Fibroblast of gingiva (primary cell): ENCODE data around the gene PF4V1.
A peak's percentile ranks its signal among the peaks of the same experiment; 100 is the strongest.
"Not testable (repeated sequence)": the region's sequence is repeated elsewhere in the genome, so short reads cannot be mapped to it uniquely, and the experiment has no call there.

Source experiments
- DNase-seq: peaks from one replicate; pipeline ENCODE4 v3.0.0-alpha.2; 2011; ENCODE audit warnings: low read depth

Gene PF4V1

DNA sequence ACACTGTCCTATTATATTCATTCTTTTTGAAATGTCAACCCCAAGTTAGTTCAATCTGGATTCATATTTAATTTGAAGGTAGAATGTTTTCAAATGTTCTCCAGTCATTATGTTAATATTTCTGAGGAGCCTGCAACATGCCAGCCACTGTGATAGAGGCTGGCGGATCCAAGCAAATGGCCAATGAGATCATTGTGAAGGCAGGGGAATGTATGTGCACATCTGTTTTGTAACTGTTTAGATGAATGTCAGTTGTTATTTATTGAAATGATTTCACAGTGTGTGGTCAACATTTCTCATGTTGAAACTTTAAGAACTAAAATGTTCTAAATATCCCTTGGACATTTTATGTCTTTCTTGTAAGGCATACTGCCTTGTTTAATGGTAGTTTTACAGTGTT is 17.7 kb downstream of the PF4V1 start:
- DNase-seq = peak; percentile 90

- peak; percentile 38 for DNase-seq
Measured at GRCh38 chr4:73871511-73872310, 18.6 kb downstream of the PF4V1 start.

- peak; percentile 50 for DNase-seq
Measured at GRCh38 chr4:73872316-73873108, 19.4 kb downstream of the PF4V1 start.

GRCh38 chr4:73874386-73874785 is 21.3 kb downstream of the PF4V1 start:
- DNase-seq = no peak

DNA sequence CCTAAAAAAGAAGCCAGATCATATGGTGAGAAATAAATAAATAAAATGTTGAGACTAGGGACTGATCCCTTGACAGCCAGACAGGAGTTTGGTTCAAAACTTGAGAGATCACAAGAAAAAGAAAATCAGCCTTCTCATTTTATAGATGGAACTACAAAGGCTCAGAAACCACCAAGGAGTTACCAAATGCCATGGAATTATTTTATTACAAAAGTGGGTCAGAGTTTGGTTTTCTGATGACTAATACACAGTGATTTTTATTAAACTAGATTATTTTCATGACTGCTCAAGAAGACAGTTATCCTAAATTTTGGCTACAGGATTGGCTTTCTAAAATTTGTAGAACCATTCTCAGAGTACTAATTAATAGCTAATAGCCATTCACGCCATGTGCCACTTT is 22.3 kb downstream of the PF4V1 start:
- DNase-seq = no peak

- DNase-seq = peak; percentile 38
Measured at GRCh38 chr4:73883306-73883705, 30.2 kb downstream of the PF4V1 start.

GRCh38 chr4:73885574-73886267 is 32.6 kb downstream of the PF4V1 start:
- DNase-seq = no peak

DNA sequence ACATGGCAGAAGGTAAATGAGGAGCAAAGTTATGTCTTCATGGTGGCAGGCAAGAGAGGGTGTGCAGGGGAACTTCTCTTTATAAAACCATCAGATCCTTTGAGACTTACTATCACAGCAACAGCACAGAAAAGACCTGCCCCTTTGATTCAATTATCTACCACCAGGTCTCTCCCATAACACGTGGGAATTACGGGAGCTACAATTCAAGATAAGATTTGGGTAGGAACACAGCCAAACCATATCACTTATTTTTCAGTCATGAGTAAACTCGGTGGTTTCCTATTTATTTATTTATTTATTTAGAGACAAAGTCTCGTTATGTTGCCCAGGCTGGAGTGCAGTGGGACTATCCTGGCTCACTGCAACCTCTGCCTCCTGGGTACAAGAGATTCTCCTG is 38.2 kb downstream of the PF4V1 start:
- DNase-seq = no peak

DNA sequence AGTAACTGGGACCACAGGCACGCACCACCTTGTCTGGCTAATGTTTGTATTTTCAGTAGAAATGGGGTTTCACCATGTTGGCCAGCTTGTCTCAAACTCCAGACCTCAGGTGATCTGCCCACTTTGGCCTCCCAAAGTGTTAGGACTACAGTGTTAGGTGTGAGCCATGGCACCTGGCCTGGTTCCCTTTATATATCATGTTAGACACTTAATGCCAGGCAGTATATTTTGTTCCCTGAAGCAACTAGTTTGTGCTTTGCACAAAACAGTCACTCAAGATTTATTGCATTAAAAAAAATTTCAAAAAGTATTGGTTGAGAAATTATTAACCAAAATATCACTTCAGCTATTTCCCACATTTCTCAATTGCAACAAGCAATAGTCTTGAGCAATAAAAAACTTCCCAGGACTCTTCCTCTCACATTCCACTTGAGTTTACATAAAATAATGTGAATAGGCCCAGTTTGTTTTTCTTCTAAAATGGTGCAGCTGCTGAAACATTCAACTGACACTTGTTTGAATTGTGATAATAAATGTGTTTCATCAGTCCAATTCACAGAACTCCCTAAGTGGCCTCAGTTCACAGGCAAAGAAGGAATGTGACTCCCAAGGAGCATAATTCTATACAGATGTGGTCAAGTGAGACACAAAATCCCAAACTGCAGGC is 38.8 kb downstream of the PF4V1 start:
- DNase-seq = peak; percentile 97

- no peak for DNase-seq
Measured at GRCh38 chr4:73892966-73893365, 39.9 kb downstream of the PF4V1 start.

DNA sequence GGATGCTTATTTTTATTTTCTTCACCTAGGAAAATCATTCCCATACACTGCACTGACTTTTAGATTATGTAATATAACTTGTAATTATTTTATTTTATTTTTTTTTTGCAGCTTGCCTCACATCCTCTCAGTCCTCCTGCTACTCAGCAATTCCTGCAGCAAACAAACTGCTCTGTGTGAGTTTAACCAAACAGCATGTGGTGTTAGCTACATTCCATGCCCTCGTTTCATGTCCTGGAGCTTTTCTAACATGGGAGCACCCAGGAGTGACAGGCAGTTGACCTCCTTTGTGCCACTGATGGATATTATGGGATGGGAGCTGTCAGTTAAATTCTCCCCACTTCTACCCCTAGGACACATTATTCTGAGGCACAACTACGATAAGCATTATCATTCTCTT is 40.9 kb downstream of the PF4V1 start:
- DNase-seq = peak; percentile 41

- peak; percentile 41 for DNase-seq
Measured at GRCh38 chr4:73895201-73896175, 42.4 kb downstream of the PF4V1 start.

DNA sequence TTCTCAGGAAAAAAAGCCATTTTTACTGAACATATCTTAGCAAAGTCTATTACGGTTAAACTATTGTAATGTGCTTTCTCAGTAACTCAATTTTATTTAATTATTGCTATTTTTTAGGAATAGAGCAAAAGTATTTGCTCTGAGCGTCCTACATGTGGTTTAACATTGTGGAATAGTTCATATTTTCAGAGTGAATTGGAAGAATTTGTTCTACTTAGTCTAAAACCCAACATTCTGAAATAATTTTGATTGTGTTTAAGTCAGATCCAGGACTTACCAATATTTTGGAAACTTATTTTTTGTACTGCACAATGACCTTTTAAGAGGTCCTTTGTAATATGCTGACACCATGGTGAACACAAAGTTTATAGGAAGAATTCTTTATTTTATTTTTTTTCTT is 43.3 kb downstream of the PF4V1 start:
- DNase-seq = peak; percentile 46

GRCh38 chr4:73897380-73898136 is 44.5 kb downstream of the PF4V1 start:
- DNase-seq = peak; percentile 98

GRCh38 chr4:73899338-73899737 is 46.2 kb downstream of the PF4V1 start:
- DNase-seq = not testable (repeated sequence)

- DNase-seq = peak; percentile 72
Measured at GRCh38 chr4:73901031-73901430, 47.9 kb downstream of the PF4V1 start.

GRCh38 chr4:73902038-73902637 is 49.0 kb downstream of the PF4V1 start:
- DNase-seq = peak; percentile 32

- no peak for DNase-seq
Measured at GRCh38 chr4:73902817-73903547, 49.9 kb downstream of the PF4V1 start.
